IMR-90 (cell line): ENCODE results near the gene SPON1. TPM values are rescaled to one million over a fixed set of nuclear protein-coding genes. Genes with fewer than 3 reads are reported as not detected.

Experiments
- ATAC-seq: fragments of 200-7000 bp; cut with Tn5 transposase; 2 replicates; pipeline ENCODE4 v1.9.1; 2020; ENCODE audit warnings: low read depth, mild to moderate bottlenecking, moderate library complexity
- BruUV-seq: library from RNA; stranded (reverse); fragments of 400-500 nt; replicated peaks from 2 replicates; lab custom pipeline; 2021; lab: Mats Ljungman, UMichigan
- CTCF ChIA-PET: fragments of 300-600 bp; formaldehyde crosslinking; extraction: SDS; loops from one replicate; lab custom pipeline; 2021; ENCODE audit warnings: antibody characterized with exemption; lab: Yijun Ruan, JAX
- POLR2A ChIA-PET: fragments of 300-600 bp; sonication (Branson Sonifier 250); formaldehyde crosslinking; loops from one replicate; lab custom pipeline; 2022; ENCODE audit warnings: antibody characterized with exemption; ENCODE audit not compliant: unreplicated experiment; lab: Charles Lee
- DNase-seq: peaks from one replicate; pipeline ENCODE4 v3.0.0; 2013
- H2AFZ ChIP-seq: replicated peaks from 2 replicates; pipeline ENCODE3; 2013; ENCODE audit warnings: low read length, mild to moderate bottlenecking; ENCODE audit not compliant: poor library complexity
- H2AK5ac ChIP-seq: 2 replicates; pipeline ENCODE4 v1.6.1; 2013; ENCODE audit warnings: low read depth, low read length, inconsistent platforms
- H2AK9ac ChIP-seq: replicated peaks from 2 replicates; pipeline ENCODE3; 2013; ENCODE audit warnings: mild to moderate bottlenecking, low read depth, low read length, moderate library complexity; ENCODE audit not compliant: poor library complexity
- H2BK120ac ChIP-seq: 2 replicates; pipeline ENCODE4 v1.6.1; 2013; ENCODE audit warnings: low read depth, low read length, inconsistent platforms
- H2BK15ac ChIP-seq: 3 replicates; pipeline ENCODE4 v1.6.1; 2013; ENCODE audit warnings: low read depth, low read length, inconsistent platforms
- H2BK20ac ChIP-seq: 2 replicates; pipeline ENCODE4 v1.6.1; 2013; ENCODE audit warnings: low read depth, mild to moderate bottlenecking, inconsistent platforms, low read length, moderate library complexity
- H2BK5ac ChIP-seq: 2 replicates; pipeline ENCODE4 v1.6.1; 2013; ENCODE audit warnings: mild to moderate bottlenecking, low read depth, low read length, inconsistent platforms; ENCODE audit not compliant: poor library complexity, severe bottlenecking
- H3K14ac ChIP-seq: replicated peaks from 2 replicates; pipeline ENCODE4 v1.6.1; 2013; ENCODE audit warnings: low read depth, low read length, inconsistent platforms
- H3K18ac ChIP-seq: 2 replicates; pipeline ENCODE4 v1.6.1; 2013; ENCODE audit warnings: low read depth, low read length, control low read depth
- H3K23ac ChIP-seq: 2 replicates; pipeline ENCODE4 v1.6.1; 2013; ENCODE audit warnings: low read depth, low read length, inconsistent platforms
- H3K27ac ChIP-seq: 2 replicates; pipeline ENCODE4 v1.5.1; 2013; ENCODE audit warnings: mild to moderate bottlenecking, control low read depth, low read length; ENCODE audit not compliant: insufficient read depth
- H3K27me3 ChIP-seq: 2 replicates; pipeline ENCODE4 v1.6.1; 2013; ENCODE audit warnings: low read length; ENCODE audit not compliant: control insufficient read depth, insufficient read depth
- H3K36me3 ChIP-seq: 2 replicates; pipeline ENCODE4 v1.6.1; 2013; ENCODE audit warnings: low read length, mixed read lengths; ENCODE audit not compliant: control insufficient read depth, insufficient read depth
- H3K4ac ChIP-seq: 2 replicates; pipeline ENCODE4 v1.6.1; 2013; ENCODE audit warnings: low read depth, low read length, inconsistent platforms
- H3K4me1 ChIP-seq: 2 replicates; pipeline ENCODE4 v1.6.1; 2013; ENCODE audit warnings: low read length, mixed read lengths; ENCODE audit not compliant: control insufficient read depth, insufficient read depth
- H3K4me2 ChIP-seq: 2 replicates; pipeline ENCODE4 v1.6.1; 2013; ENCODE audit warnings: low read depth, mild to moderate bottlenecking, control low read depth, low read length, moderate library complexity
- H3K4me3 ChIP-seq: 2 replicates; pipeline ENCODE4 v1.5.1; 2013; ENCODE audit warnings: low read depth, mild to moderate bottlenecking, control low read depth, low read length, moderate library complexity; ENCODE audit not compliant: insufficient read depth
- H3K56ac ChIP-seq: 2 replicates; pipeline ENCODE4 v1.6.1; 2013; ENCODE audit warnings: low read length, inconsistent platforms; ENCODE audit not compliant: insufficient read depth; ENCODE audit errors: extremely low read depth
- H3K79me1 ChIP-seq, 2 experiments: 2 replicates each; pipeline ENCODE4 v1.6.1; 2013; ENCODE audit warnings: low read length in 2 of 2, inconsistent platforms in 1 of 2, low read depth in 1 of 2
- H3K9ac ChIP-seq: 2 replicates; pipeline ENCODE4 v1.6.1; 2013; ENCODE audit warnings: low read depth, low read length, control low read depth
- H3K9me1 ChIP-seq: 2 replicates; pipeline ENCODE4 v1.6.1; 2013; ENCODE audit warnings: low read length, inconsistent platforms; ENCODE audit not compliant: insufficient read depth
- H3K9me3 ChIP-seq: 2 replicates; pipeline ENCODE4 v1.6.1; 2013; ENCODE audit warnings: low read length; ENCODE audit not compliant: control insufficient read depth, insufficient read depth
- H4K20me1 ChIP-seq: 2 replicates; pipeline ENCODE4 v1.6.1; 2013; ENCODE audit warnings: low read length, inconsistent platforms; ENCODE audit not compliant: insufficient read depth
- H4K5ac ChIP-seq: 2 replicates; pipeline ENCODE4 v1.6.1; 2013; ENCODE audit warnings: mild to moderate bottlenecking, low read depth, low read length, control low read depth
- H4K8ac ChIP-seq, 2 experiments: 2 replicates each; pipeline ENCODE4 v1.6.1; 2013; ENCODE audit warnings: low read depth in 2 of 2, low read length in 2 of 2, control low read depth in 1 of 2, inconsistent platforms in 1 of 2
- H4K91ac ChIP-seq: 2 replicates; pipeline ENCODE4 v1.6.1; 2013; ENCODE audit warnings: low read depth, low read length, inconsistent platforms; ENCODE audit not compliant: insufficient read depth
- BHLHE40 ChIP-seq: fragments of 150-350 bp; IDR thresholded peaks from 2 replicates; pipeline ENCODE4 v1.6.1; 2016; ENCODE audit warnings: mild to moderate bottlenecking, low read depth, low read length
- CEBPB ChIP-seq: IDR thresholded peaks from 2 replicates; pipeline ENCODE4 v1.6.1; 2012; ENCODE audit warnings: low read depth, low read length, improper control_type of control experiment
- CHD1 ChIP-seq: IDR thresholded peaks from 2 replicates; pipeline ENCODE4 v1.6.1; 2012; ENCODE audit warnings: low read depth, low read length, improper control_type of control experiment
- FOS ChIP-seq: fragments of 150-350 bp; IDR thresholded peaks from 2 replicates; pipeline ENCODE4 v1.6.1; 2016; ENCODE audit warnings: low read depth, low read length
- MAFK ChIP-seq: IDR thresholded peaks from 2 replicates; pipeline ENCODE4 v1.6.1; 2012; ENCODE audit warnings: low read depth, low read length, improper control_type of control experiment
- MAZ ChIP-seq: IDR thresholded peaks from 2 replicates; pipeline ENCODE4 v1.6.1; 2012; ENCODE audit warnings: low read depth, mild to moderate bottlenecking, low read length, improper control_type of control experiment, moderate library complexity, borderline replicate concordance
- MXI1 ChIP-seq: IDR thresholded peaks from 2 replicates; pipeline ENCODE4 v1.6.1; 2012; ENCODE audit warnings: low read depth, mild to moderate bottlenecking, low read length, moderate library complexity, borderline replicate concordance
- NFE2L2 ChIP-seq: fragments of 150-350 bp; IDR thresholded peaks from 2 replicates; pipeline ENCODE4 v1.6.1; 2016; ENCODE audit warnings: low read depth, mild to moderate bottlenecking, low read length
- POLR2A ChIP-seq: IDR thresholded peaks from 2 replicates; pipeline ENCODE4 v1.6.1; 2012; ENCODE audit warnings: mild to moderate bottlenecking, low read depth, low read length
- RAD21 ChIP-seq: IDR thresholded peaks from 2 replicates; pipeline ENCODE4 v1.6.1; 2012; ENCODE audit warnings: low read length, improper control_type of control experiment
- RCOR1 ChIP-seq: IDR thresholded peaks from 2 replicates; pipeline ENCODE4 v1.6.1; 2012; ENCODE audit warnings: mild to moderate bottlenecking, low read length, improper control_type of control experiment; ENCODE audit not compliant: insufficient replicate concordance
- RFX5 ChIP-seq: IDR thresholded peaks from 2 replicates; pipeline ENCODE4 v1.8.0; 2012; ENCODE audit warnings: low read depth, mild to moderate bottlenecking, low read length, moderate library complexity
- SMC3 ChIP-seq: fragments of 150-350 bp; IDR thresholded peaks from 2 replicates; pipeline ENCODE4 v1.6.1; 2016; ENCODE audit warnings: low read depth, mild to moderate bottlenecking, antibody characterized with exemption, low read length, moderate library complexity
- WGBS, 2 experiments: methylation state at CpG; one replicate each; pipeline versions ENCODE4 v1.1.5 to v1.1.7; 2013; ENCODE audit warnings: missing lambda C conversion rate in 2 of 2; ENCODE audit not compliant: insufficient read length in 1 of 2; ENCODE audit errors: extremely low coverage in 2 of 2; 5-methylcytosine and 5-hydroxymethylcytosine counted together
- dilution Hi-C: fragments of 300-500 bp; cut with HindIII; formaldehyde crosslinking; loops from one replicate; pipeline ENCODE4 v1.14.3; 2018; ENCODE audit warnings: low sequenced_read_pairs; ENCODE audit not compliant: unreplicated experiment
- in situ Hi-C: fragments of 300-500 bp; cut with MboI; formaldehyde crosslinking; loops from 3 replicates; pipeline ENCODE4 v1.14.3; 2019; ENCODE audit warnings: low sequenced_read_pairs, inconsistent platforms, mixed read lengths
- intact Hi-C: fragments of 100-400 bp; cut with micrococcal nuclease; formaldehyde crosslinking; loops from 2 replicates; pipeline ENCODE4 v1.10.0; 2022
- polyA plus RNA-seq, 3 experiments: library from polyadenylated mRNA; depleted of rRNA; stranded (reverse); fragments of >200 nt; gene quantifications; 2 replicates each; pipeline ENCODE4 v1.2.3, GENCODE V29; 2012; ENCODE audit warnings: low replicate concordance in 1 of 3
- total RNA-seq: library from RNA; depleted of rRNA; stranded (reverse); fragments of >200 nt; gene quantifications from 2 replicates; pipeline ENCODE4 v1.2.3, GENCODE V29; 2012
- TF ChIP-seq, protein P1 (sequence below): fragments of 150-350 bp; IDR thresholded peaks from 2 replicates; pipeline ENCODE4 v1.6.1; 2017; ENCODE audit warnings: mild to moderate bottlenecking, antibody characterized with exemption, low read length, low read depth
- TF ChIP-seq, protein P2 (sequence below): conservative IDR thresholded peaks from 2 replicates; pipeline ENCODE4 v1.5.1; 2012; ENCODE audit warnings: mild to moderate bottlenecking, low read depth, low read length, improper control_type of control experiment
- TF ChIP-seq, protein P3 (sequence below): fragments of 150-350 bp; IDR thresholded peaks from 2 replicates; pipeline ENCODE4 v1.6.1; 2016; ENCODE audit warnings: low read depth, mild to moderate bottlenecking, low read length, moderate library complexity, borderline replicate concordance

The SPON1 gene
- total and polyA plus RNA-seq, 2 of the 4 experiments (the other 2 are of a cell fraction): 0.62 to 0.72 TPM

DNA sequence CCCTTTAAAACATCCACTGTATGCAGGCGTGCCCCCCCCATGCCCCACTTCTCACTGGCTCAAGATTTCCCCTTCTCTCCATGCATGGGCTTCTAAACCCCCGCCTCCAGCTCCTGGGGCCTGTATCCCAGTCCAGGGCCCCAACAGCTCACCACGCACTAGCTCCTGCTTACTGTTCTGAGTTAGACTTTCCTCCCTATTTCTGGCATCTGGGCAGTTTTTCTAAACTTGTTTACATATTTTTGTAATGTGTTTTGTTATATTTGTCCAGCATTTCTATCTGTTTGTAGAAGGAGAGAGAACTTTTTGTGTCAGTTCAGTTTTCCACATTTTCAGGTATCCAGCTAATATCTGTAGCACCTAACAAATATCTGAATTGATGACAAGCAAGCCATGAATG is 178.5 kb downstream of the SPON1 start:
- no peaks in the 10 kb centered on the region for H3K9me3 ChIP-seq
- no peak overlapping the region for H3K4me2 ChIP-seq
- no peak overlapping the region for H2AK5ac ChIP-seq
- intact Hi-C loops: no loop called here
- no peak overlapping the region for H4K8ac ChIP-seq
- no peak overlapping the region for H3K27ac ChIP-seq
- dilution Hi-C loops: no loop called here
- H3K79me1 ChIP-seq: no peaks in the 10 kb centered on the region
- peaks cover 2% of the 10 kb centered on the region for H3K27me3 ChIP-seq
- H3K56ac ChIP-seq: no peak overlapping the region
- H2AK9ac ChIP-seq: no peak overlapping the region
- BruUV-seq: no TSS peak
- no peak overlapping the region for H3K4me3 ChIP-seq
- 40% methylated on average over 1 of the region's 3 CpGs; no CpG with 5 or more reads in 1 of the 2 experiments for WGBS, 2 experiments
- no peak overlapping the region for H3K14ac ChIP-seq
- no peak overlapping the region for H2BK120ac ChIP-seq
- POLR2A ChIA-PET: no interaction called here
- no peak overlapping the region for H4K5ac ChIP-seq
- H3K4me1 ChIP-seq: no peaks in the 10 kb centered on the region
- in situ Hi-C loops: no loop called here
- no peak for TF ChIP-seq POLR2A
- no peak for TF ChIP-seq RCOR1
- TF ChIP-seq, protein P1, sequence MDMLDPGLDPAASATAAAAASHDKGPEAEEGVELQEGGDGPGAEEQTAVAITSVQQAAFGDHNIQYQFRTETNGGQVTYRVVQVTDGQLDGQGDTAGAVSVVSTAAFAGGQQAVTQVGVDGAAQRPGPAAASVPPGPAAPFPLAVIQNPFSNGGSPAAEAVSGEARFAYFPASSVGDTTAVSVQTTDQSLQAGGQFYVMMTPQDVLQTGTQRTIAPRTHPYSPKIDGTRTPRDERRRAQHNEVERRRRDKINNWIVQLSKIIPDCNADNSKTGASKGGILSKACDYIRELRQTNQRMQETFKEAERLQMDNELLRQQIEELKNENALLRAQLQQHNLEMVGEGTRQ: no peak
- no peak for TF ChIP-seq CEBPB
- no peak for TF ChIP-seq CHD1
- no peak for TF ChIP-seq NFE2L2
- TF ChIP-seq MXI1: no peak
- no peak for TF ChIP-seq MAFK
- TF ChIP-seq, protein P2, sequence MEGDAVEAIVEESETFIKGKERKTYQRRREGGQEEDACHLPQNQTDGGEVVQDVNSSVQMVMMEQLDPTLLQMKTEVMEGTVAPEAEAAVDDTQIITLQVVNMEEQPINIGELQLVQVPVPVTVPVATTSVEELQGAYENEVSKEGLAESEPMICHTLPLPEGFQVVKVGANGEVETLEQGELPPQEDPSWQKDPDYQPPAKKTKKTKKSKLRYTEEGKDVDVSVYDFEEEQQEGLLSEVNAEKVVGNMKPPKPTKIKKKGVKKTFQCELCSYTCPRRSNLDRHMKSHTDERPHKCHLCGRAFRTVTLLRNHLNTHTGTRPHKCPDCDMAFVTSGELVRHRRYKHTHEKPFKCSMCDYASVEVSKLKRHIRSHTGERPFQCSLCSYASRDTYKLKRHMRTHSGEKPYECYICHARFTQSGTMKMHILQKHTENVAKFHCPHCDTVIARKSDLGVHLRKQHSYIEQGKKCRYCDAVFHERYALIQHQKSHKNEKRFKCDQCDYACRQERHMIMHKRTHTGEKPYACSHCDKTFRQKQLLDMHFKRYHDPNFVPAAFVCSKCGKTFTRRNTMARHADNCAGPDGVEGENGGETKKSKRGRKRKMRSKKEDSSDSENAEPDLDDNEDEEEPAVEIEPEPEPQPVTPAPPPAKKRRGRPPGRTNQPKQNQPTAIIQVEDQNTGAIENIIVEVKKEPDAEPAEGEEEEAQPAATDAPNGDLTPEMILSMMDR: no peak
- TF ChIP-seq, protein P3, sequence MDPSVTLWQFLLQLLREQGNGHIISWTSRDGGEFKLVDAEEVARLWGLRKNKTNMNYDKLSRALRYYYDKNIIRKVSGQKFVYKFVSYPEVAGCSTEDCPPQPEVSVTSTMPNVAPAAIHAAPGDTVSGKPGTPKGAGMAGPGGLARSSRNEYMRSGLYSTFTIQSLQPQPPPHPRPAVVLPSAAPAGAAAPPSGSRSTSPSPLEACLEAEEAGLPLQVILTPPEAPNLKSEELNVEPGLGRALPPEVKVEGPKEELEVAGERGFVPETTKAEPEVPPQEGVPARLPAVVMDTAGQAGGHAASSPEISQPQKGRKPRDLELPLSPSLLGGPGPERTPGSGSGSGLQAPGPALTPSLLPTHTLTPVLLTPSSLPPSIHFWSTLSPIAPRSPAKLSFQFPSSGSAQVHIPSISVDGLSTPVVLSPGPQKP: no peak
- TF ChIP-seq RAD21: no peak
- no peak for TF ChIP-seq RFX5
- TF ChIP-seq BHLHE40: no peak
- TF ChIP-seq FOS: no peak
- TF ChIP-seq SMC3: no peak
- TF ChIP-seq MAZ: no peak
- CTCF ChIA-PET: interaction anchor here (1.0 kb wide), 1 partner anchor 368 kb away, joined by 3 read pairs; no protein-coding TSS in a partner anchor
- no peak overlapping the region for H4K91ac ChIP-seq
- H2BK20ac ChIP-seq: no peak overlapping the region
- no peak overlapping the region for H2AFZ ChIP-seq
- H3K36me3 ChIP-seq: no peaks in the 10 kb centered on the region
- H3K9ac ChIP-seq: no peak overlapping the region
- no peak for ATAC-seq
- H2BK15ac ChIP-seq: no peak overlapping the region
- no peaks in the 10 kb centered on the region for H3K9me1 ChIP-seq
- no peaks in the 10 kb centered on the region for H4K20me1 ChIP-seq
- no peak for DNase-seq
- no peak overlapping the region for H3K4ac ChIP-seq
- H3K18ac ChIP-seq: no peak overlapping the region
- H2BK5ac ChIP-seq: no peak overlapping the region
- H3K23ac ChIP-seq: no peak overlapping the region
